SH-SY5Y (cell line): Measurements from ENCODE around the gene NEURL1B.

Source experiments
- GATA2 ChIP-seq: IDR thresholded peaks from 2 replicates; pipeline ENCODE4 v1.6.1; 2011; ENCODE audit warnings: mild to moderate bottlenecking, low read depth, low read length
- GATA3 ChIP-seq: IDR thresholded peaks from 2 replicates; pipeline ENCODE4 v1.6.1; 2011; ENCODE audit warnings: low read depth, mild to moderate bottlenecking, low read length, moderate library complexity

GRCh38 chr5:172701291-172701656 is 60.2 kb downstream of the NEURL1B start:
- no peak for TF ChIP-seq GATA2
- TF ChIP-seq GATA3 = no peak
